Measurements from ENCODE around the gene AASDH. TPM values are rescaled to one million over a fixed set of nuclear protein-coding genes. Genes with fewer than 3 reads are reported as not detected.

Gene AASDH
- total RNA-seq, 2 donors from 2014 or later, result 16.2 to 24.0 TPM

DNA sequence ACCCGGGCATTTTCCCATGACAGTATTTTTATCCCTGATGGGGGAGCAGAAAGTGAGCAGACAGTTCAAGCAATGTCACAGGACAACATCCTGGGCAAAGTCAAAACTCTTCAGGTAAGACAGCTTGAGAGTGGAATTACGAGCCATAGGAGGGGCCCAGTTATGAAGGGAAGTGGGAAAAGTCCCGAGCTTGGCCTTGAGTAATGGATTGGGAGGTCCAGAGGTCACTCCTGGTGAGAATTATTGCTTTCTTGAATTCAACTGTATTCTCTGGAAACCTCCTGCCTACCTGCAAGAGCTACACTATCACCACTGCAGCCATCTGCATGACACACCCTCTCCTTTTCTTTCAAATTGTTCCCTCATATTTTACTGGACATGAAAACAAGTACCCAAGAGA lies 89.1 kb downstream of the AASDH start:
- H3K27ac Mint-ChIP-seq, result no peak overlapping the region
- no peak overlapping the region for H3K9ac ChIP-seq (ENCODE audit: extremely low read depth, low read length, poor library complexity, severe bottlenecking)
- H3K4me3 Mint-ChIP-seq, result no peak overlapping the region
- no peaks in the 10 kb centered on the region for H3K27me3 ChIP-seq (ENCODE audit: control insufficient read depth, insufficient read depth, low read length, poor library complexity, severe bottlenecking)
- DNase-seq, result no peak
- peaks cover 12% of the 10 kb centered on the region for H3K4me1 Mint-ChIP-seq
- H3K36me3 ChIP-seq (ENCODE audit: control insufficient read depth, insufficient read depth, low read length), result no peaks in the 10 kb centered on the region
- peaks cover 7% of the 10 kb centered on the region for H3K9me3 ChIP-seq (ENCODE audit: control insufficient read depth, low read length)
- TF ChIP-seq CTCF (conservative IDR thresholded peaks at IDR 0.05), result no peak
- peaks cover 3% of the 10 kb centered on the region for H3K9me3 Mint-ChIP-seq
- 94 to 95% methylated on average over 2 to 3 of the region's 3 CpGs for WGBS, 2 experiments (ENCODE audit: insufficient coverage in 1 of 2, insufficient read length in 1 of 2)
- H3K27me3 Mint-ChIP-seq (ENCODE audit: insufficient read depth), result peaks cover 5% of the 10 kb centered on the region
- peaks cover 11% of the 10 kb centered on the region for H3K36me3 Mint-ChIP-seq (ENCODE audit: low read depth)
- H3K4me1 ChIP-seq (ENCODE audit: control insufficient read depth, insufficient read depth, low read length), result peaks cover 4% of the 10 kb centered on the region
- no peak overlapping the region for H3K27ac ChIP-seq (ENCODE audit: low read depth, low read length)
- H3K4me3 ChIP-seq (ENCODE audit: low read length), result no peak overlapping the region

- H3K9me3 ChIP-seq (ENCODE audit: control insufficient read depth, low read length), result peaks cover 12% of the 10 kb centered on the region
- TF ChIP-seq CTCF (conservative IDR thresholded peaks at IDR 0.05), result no peak
- no peak overlapping the region for H3K4me3 ChIP-seq (ENCODE audit: low read length)
- H3K9me3 Mint-ChIP-seq, result peaks cover 7% of the 10 kb centered on the region
- H3K27ac Mint-ChIP-seq, result no peak overlapping the region
- WGBS, 2 experiments (ENCODE audit: insufficient coverage in 1 of 2, insufficient read length in 1 of 2), result 57 to 85% methylated on average over 1 to 2 of the region's 2 CpGs
- peaks cover 12% of the 10 kb centered on the region for H3K4me1 Mint-ChIP-seq
- peaks cover 2% of the 10 kb centered on the region for H3K27me3 Mint-ChIP-seq (ENCODE audit: insufficient read depth)
- H3K36me3 Mint-ChIP-seq (ENCODE audit: low read depth), result peaks cover 14% of the 10 kb centered on the region
- no peaks in the 10 kb centered on the region for H3K27me3 ChIP-seq (ENCODE audit: control insufficient read depth, insufficient read depth, low read length, poor library complexity, severe bottlenecking)
- peak overlapping the region; percentile 29 for H3K27ac ChIP-seq (ENCODE audit: low read depth, low read length)
- no peak for DNase-seq
- no peak overlapping the region for H3K9ac ChIP-seq (ENCODE audit: extremely low read depth, low read length, poor library complexity, severe bottlenecking)
- H3K36me3 ChIP-seq (ENCODE audit: control insufficient read depth, insufficient read depth, low read length), result no peaks in the 10 kb centered on the region
- no peak overlapping the region for H3K4me3 Mint-ChIP-seq
- peaks cover 4% of the 10 kb centered on the region for H3K4me1 ChIP-seq (ENCODE audit: control insufficient read depth, insufficient read depth, low read length)
Observed at GRCh38 chr4:56297776-56298175, 89.5 kb downstream of the AASDH start.

DNA sequence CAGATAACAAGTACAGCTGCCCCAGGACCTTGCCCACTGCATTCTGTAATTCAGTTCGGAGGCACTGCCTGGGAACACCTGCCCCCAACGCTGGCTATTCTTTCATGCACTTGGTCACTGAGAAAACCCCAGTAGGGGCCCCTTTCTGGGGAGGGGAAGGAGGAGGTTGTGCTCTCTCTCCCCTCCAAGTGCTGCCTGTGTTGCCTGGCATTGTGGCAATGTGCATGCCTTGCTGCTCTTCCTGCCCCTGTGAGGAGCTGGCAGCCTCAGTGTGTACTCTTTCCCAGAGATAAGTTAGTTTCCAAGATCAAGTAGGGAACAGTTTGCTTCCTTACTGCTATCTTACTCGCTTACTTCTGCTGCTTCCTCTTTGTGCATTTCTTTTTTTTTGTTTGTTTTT lies 90.8 kb downstream of the AASDH start:
- Histone ChIP-seq H3K4me3 (ENCODE audit: low read length) (no peak overlapping the region), H3K27ac (ENCODE audit: low read depth, low read length) (no peak overlapping the region), H3K36me3 (ENCODE audit: control insufficient read depth, insufficient read depth, low read length) (no peaks in the 10 kb centered on the region), H3K4me1 (ENCODE audit: control insufficient read depth, insufficient read depth, low read length) (no peaks in the 10 kb centered on the region), H3K9ac (ENCODE audit: extremely low read depth, low read length, poor library complexity, severe bottlenecking) (no peak overlapping the region), H3K27me3 (ENCODE audit: control insufficient read depth, insufficient read depth, low read length, poor library complexity, severe bottlenecking) (no peaks in the 10 kb centered on the region), H3K9me3 (ENCODE audit: control insufficient read depth, low read length) (peaks cover 19% of the 10 kb centered on the region)
- Mint-ChIP-seq H3K27me3 (ENCODE audit: insufficient read depth) (peaks cover 2% of the 10 kb centered on the region), H3K36me3 (ENCODE audit: low read depth) (peaks cover 21% of the 10 kb centered on the region), H3K4me1 (peaks cover 4% of the 10 kb centered on the region), H3K9me3 (peaks cover 13% of the 10 kb centered on the region), H3K4me3 (no peak overlapping the region), H3K27ac (no peak overlapping the region)
- 81% methylated on average over 3 of the region's 3 CpGs; no CpG with 5 or more reads in 1 of the 2 experiments for WGBS, 2 experiments (ENCODE audit: insufficient coverage in 1 of 2, insufficient read length in 1 of 2)
- DNase-seq, result no peak
- no peak for TF ChIP-seq CTCF (conservative IDR thresholded peaks at IDR 0.05)

All from endodermal cell (in vitro differentiated cells).